SK-N-SH treated with all-trans-retinoic acid at 6 μM for 48 hours (cell line): ENCODE results near the gene AFG3L2.

ENCODE experiments used
- BACH2 ChIP-seq: fragments of 250-450 bp; sonication (Bioruptor Pico); IDR thresholded peaks from 2 replicates; pipeline ENCODE4 v1.9.0; 2021; ENCODE audit warnings: mild to moderate bottlenecking, borderline replicate concordance
- GLIS3 ChIP-seq: fragments of 250-450 bp; sonication (Bioruptor Pico); IDR thresholded peaks from 2 replicates; pipeline ENCODE4 v1.5.0; 2020; ENCODE audit warnings: mild to moderate bottlenecking, moderate library complexity
- TOX ChIP-seq: fragments of 250-450 bp; sonication (Bioruptor Pico); IDR thresholded peaks from 2 replicates; pipeline ENCODE4 v1.8.0; 2021; ENCODE audit warnings: mild to moderate bottlenecking, moderate library complexity, borderline replicate concordance
- ZNF70 ChIP-seq: fragments of 450-650 bp; formaldehyde crosslinking; IDR thresholded peaks from 2 replicates; pipeline ENCODE4 v1.5.0; 2020; ENCODE audit warnings: mild to moderate bottlenecking, moderate library complexity
- TF ChIP-seq, protein P1 (sequence below): fragments of 250-450 bp; sonication (Bioruptor Pico); IDR thresholded peaks from 2 replicates; pipeline ENCODE4 v1.5.1; 2020; ENCODE audit warnings: low read depth, mild to moderate bottlenecking, moderate library complexity

DNA sequence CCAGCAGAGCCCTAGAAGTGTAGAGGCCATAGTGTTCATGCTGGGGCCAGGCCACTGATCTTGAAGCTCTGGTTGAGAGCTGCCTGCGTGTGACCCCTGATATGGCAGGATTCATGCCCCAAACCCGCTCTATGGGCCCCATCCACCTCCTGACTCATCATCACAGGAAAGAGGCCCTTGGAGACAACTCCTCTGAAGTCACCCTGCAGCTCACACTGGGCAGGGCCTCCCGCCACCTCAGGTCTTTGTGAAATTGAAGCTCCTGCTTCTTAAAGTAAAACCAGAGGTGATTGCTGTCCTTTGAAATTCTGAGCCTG, 81.0 kb downstream of the AFG3L2 start:
- TF ChIP-seq TOX = no peak
- no peak for TF ChIP-seq GLIS3
- TF ChIP-seq BACH2 (CRISPR knock-in tag) = no peak
- TF ChIP-seq ZNF70 = no peak
- TF ChIP-seq, protein P1, sequence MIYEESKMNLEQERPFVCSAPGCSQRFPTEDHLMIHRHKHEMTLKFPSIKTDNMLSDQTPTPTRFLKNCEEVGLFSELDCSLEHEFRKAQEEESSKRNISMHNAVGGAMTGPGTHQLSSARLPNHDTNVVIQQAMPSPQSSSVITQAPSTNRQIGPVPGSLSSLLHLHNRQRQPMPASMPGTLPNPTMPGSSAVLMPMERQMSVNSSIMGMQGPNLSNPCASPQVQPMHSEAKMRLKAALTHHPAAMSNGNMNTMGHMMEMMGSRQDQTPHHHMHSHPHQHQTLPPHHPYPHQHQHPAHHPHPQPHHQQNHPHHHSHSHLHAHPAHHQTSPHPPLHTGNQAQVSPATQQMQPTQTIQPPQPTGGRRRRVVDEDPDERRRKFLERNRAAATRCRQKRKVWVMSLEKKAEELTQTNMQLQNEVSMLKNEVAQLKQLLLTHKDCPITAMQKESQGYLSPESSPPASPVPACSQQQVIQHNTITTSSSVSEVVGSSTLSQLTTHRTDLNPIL (CRISPR knock-in tag) = no peak
